K562 (cell line): ENCODE measurements around the gene OTC. TPM values are rescaled to one million over a fixed set of nuclear protein-coding genes. Genes with fewer than 3 reads are reported as not detected.
A peak's percentile ranks its signal among the peaks of the same experiment; 100 is the strongest.

ENCODE experiments used
- ATAC-seq: fragments of 200-7000 bp; cut with Tn5 transposase; 3 replicates; pipeline ENCODE4 v1.9.1; 2020; ENCODE audit warnings: moderate library complexity
- BruUV-seq: library from RNA; stranded (reverse); fragments of 400-500 nt; replicated peaks from 2 replicates; lab custom pipeline; 2021; lab: Mats Ljungman, UMichigan
- CTCF ChIA-PET: fragments of 300-600 bp; formaldehyde crosslinking; extraction: SDS; loops from one replicate; lab custom pipeline; 2021; ENCODE audit warnings: low intra/inter-chr PET ratio; lab: Yijun Ruan, JAX
- POLR2A ChIA-PET: fragments of 300-600, 350-650 bp; sonication (Branson Sonifier 250); formaldehyde crosslinking; extraction: SDS; loops from one replicate; lab custom pipeline; 2021; ENCODE audit warnings: antibody characterized with exemption, inconsistent platforms; lab: Yijun Ruan, JAX
- DNase-seq, 4 experiments: peaks; one replicate each; pipeline versions ENCODE4 v3.0.0 to v3.0.0-alpha.2; 2011 to 2018; ENCODE audit warnings: low spot score in 3 of 4, mixed read lengths in 3 of 4; ENCODE audit errors: extremely low read depth in 1 of 4
- FAIRE-seq: peaks from 2 replicates; lab custom pipeline; 2011; peaks lifted over from hg19 to GRCh38; lab: Jason Lieb, UNC
- H2AFZ ChIP-seq: 2 replicates; pipeline ENCODE4 v1.6.0; 2011; ENCODE audit warnings: low read depth, low read length, control low read depth, inconsistent platforms
- H3K27ac ChIP-seq: fragments of 200-600 bp; 3 replicates; pipeline ENCODE4 v1.8.0; 2011; ENCODE audit warnings: low read depth, mild to moderate bottlenecking, control low read depth, inconsistent platforms, low read length, moderate library complexity, mixed read lengths; ENCODE audit errors: extremely low read depth
- H3K27me3 ChIP-seq, 2 experiments: fragments of 300-600 bp in 1 of 2; 2 replicates in 1 of 2; 3 replicates in 1 of 2; pipeline versions ENCODE4 v1.6.0 to v1.8.0; 2011; ENCODE audit warnings: inconsistent platforms in 2 of 2, low read length in 2 of 2, mild to moderate bottlenecking in 1 of 2, mixed read lengths in 1 of 2, moderate library complexity in 1 of 2; ENCODE audit not compliant: control insufficient read depth in 2 of 2, insufficient read depth in 2 of 2
- H3K36me3 ChIP-seq: fragments of 300-600 bp; 3 replicates; pipeline ENCODE4 v1.8.0; 2011; ENCODE audit warnings: mild to moderate bottlenecking, low read length, inconsistent platforms; ENCODE audit not compliant: control insufficient read depth, insufficient read depth
- H3K4me1 ChIP-seq, 2 experiments: fragments of 200-600 bp in 1 of 2; replicated peaks in 1 of 2; 2 replicates in 1 of 2; 3 replicates in 1 of 2; pipeline versions ENCODE4 v1.5.1 to v1.8.0; 2011; ENCODE audit warnings: inconsistent platforms in 2 of 2, low read length in 2 of 2, mild to moderate bottlenecking in 1 of 2, mixed read lengths in 1 of 2, moderate library complexity in 1 of 2; ENCODE audit not compliant: control insufficient read depth in 2 of 2, insufficient read depth in 2 of 2
- H3K4me2 ChIP-seq: 2 replicates; pipeline ENCODE4 v1.6.1; 2011; ENCODE audit warnings: low read length, control low read depth, inconsistent platforms, mixed read lengths; ENCODE audit not compliant: insufficient read depth
- H3K4me3 ChIP-seq: fragments of 200-600 bp; sonication (generic), shearing (Covaris generic); 2 replicates; pipeline ENCODE4 v1.5.1; 2016; ENCODE audit warnings: control low read depth, inconsistent platforms
- H3K79me2 ChIP-seq: fragments of 200-600 bp; 3 replicates; pipeline ENCODE4 v1.8.0; 2011; ENCODE audit warnings: low read length, inconsistent platforms; ENCODE audit not compliant: control insufficient read depth, insufficient read depth
- H3K9ac ChIP-seq, 2 experiments: 2 replicates each; pipeline versions ENCODE4 v1.6.0 to v1.6.1; 2011; ENCODE audit warnings: low read depth in 2 of 2, low read length in 2 of 2, control low read depth in 1 of 2, inconsistent platforms in 1 of 2, mild to moderate bottlenecking in 1 of 2, mixed read lengths in 1 of 2; ENCODE audit not compliant: insufficient read depth in 1 of 2
- H3K9me1 ChIP-seq: one replicate; pipeline ENCODE4 v1.6.0; 2011; ENCODE audit warnings: inconsistent platforms, mild to moderate bottlenecking, low read length, moderate library complexity; ENCODE audit not compliant: control insufficient read depth, insufficient read depth
- H3K9me3 ChIP-seq: replicated peaks from 2 replicates; pipeline ENCODE4 v1.5.1; 2011; ENCODE audit warnings: low read depth, low read length, inconsistent platforms; ENCODE audit not compliant: control insufficient read depth, insufficient read depth
- H4K20me1 ChIP-seq: replicated peaks from 2 replicates; pipeline ENCODE4 v1.6.1; 2011; ENCODE audit warnings: low read length, inconsistent platforms, mixed read lengths; ENCODE audit not compliant: control insufficient read depth, insufficient read depth
- BMI1 ChIP-seq: fragments of 150-350 bp; IDR thresholded peaks from 2 replicates; pipeline ENCODE4 v1.6.1; 2014; ENCODE audit warnings: low read length
- CBFA2T2 ChIP-seq: fragments of 450-650 bp; conservative IDR thresholded peaks from 2 replicates; pipeline ENCODE4 v1.6.1; 2017; ENCODE audit warnings: mild to moderate bottlenecking
- CSDE1 ChIP-seq, 2 experiments: fragments of 450-650 bp; IDR thresholded peaks; 2 replicates each; pipeline ENCODE4 v1.6.1; 2016; ENCODE audit warnings: mild to moderate bottlenecking in 1 of 2
- HDGF ChIP-seq: fragments of 450-650 bp; IDR thresholded peaks from 2 replicates; pipeline ENCODE4 v1.6.1; 2016
- HNRNPLL ChIP-seq: fragments of 200-400 bp; formaldehyde crosslinking; IDR thresholded peaks from 2 replicates; pipeline ENCODE4 v1.6.1; 2017; ENCODE audit warnings: low read length, low read depth, mild to moderate bottlenecking; ENCODE audit not compliant: poor library complexity, severe bottlenecking
- KDM1A ChIP-seq, 2 experiments: fragments of 450-650 bp; IDR thresholded peaks; 2 replicates each; pipeline ENCODE4 v1.6.1; 2016; ENCODE audit warnings: mild to moderate bottlenecking in 2 of 2
- PHF21A ChIP-seq: fragments of 450-650 bp; IDR thresholded peaks from 2 replicates; pipeline ENCODE4 v1.6.1; 2017; ENCODE audit warnings: low read depth, borderline replicate concordance
- TEAD4 ChIP-seq, 2 experiments: sonication (generic) in 1 of 2; formaldehyde crosslinking in 1 of 2; IDR thresholded peaks; 2 replicates each; pipeline versions ENCODE4 v1.6.1 to v1.8.0; 2012 to 2022; ENCODE audit warnings: borderline replicate concordance in 1 of 2, inconsistent platforms in 1 of 2, low read length in 1 of 2, mild to moderate bottlenecking in 1 of 2, missing genetic modification reagents in 1 of 2
- WGBS: fragments of 100-300 bp; shearing (Covaris generic); methylation state at CpG from one replicate; pipeline ENCODE4 v1.1.6; 2016; ENCODE audit warnings: low coverage, mixed read lengths; ENCODE audit not compliant: insufficient coverage; ENCODE audit errors: missing lambda C conversion rate; 5-methylcytosine and 5-hydroxymethylcytosine counted together
- in situ Hi-C: fragments of 300-500 bp; cut with MboI; formaldehyde crosslinking; loops from 4 replicates; pipeline ENCODE4 v1.15.0; 2018; ENCODE audit warnings: inconsistent platforms, mixed read lengths
- intact Hi-C: fragments of 100-400 bp; cut with micrococcal nuclease; formaldehyde crosslinking; loops from 2 replicates; pipeline ENCODE4 v1.14.2; 2022
- polyA plus RNA-seq, 8 experiments: library from polyadenylated mRNA; depleted of rRNA in 4 of 8; stranded (reverse) in 5 of 8; unstranded in 3 of 8; fragments of >200 nt; fragmentation: Nextera tagmentation in 2 of 8; fragmentation: Illumina TruSeq in 1 of 8; extraction: Ambion mirVana in 2 of 8; extraction: Trizol in 1 of 8; gene quantifications; 2 replicates each; pipeline versions ENCODE4 v1.2.1 to v1.2.3, GENCODE V29; 2011 to 2014; ENCODE audit warnings: inconsistent platforms in 1 of 8, missing spikeins in 1 of 8
- total RNA-seq, 7 experiments: library from RNA; depleted of rRNA in 6 of 7; stranded (reverse); fragments of >200 nt in 6 of 7; fragmentation: Illumina TruSeq in 2 of 7; extraction: Trizol in 2 of 7; gene quantifications; 2 replicates each; pipeline versions ENCODE4 v1.2.1 to v1.2.3, GENCODE V29; 2011 to 2021; ENCODE audit warnings: low replicate concordance in 1 of 7
- TF ChIP-seq, protein P1 (sequence below): fragments of 250-450 bp; sonication (Bioruptor Pico); IDR thresholded peaks from 2 replicates; pipeline ENCODE4 v1.4.0; 2020; ENCODE audit warnings: mild to moderate bottlenecking, moderate library complexity
- TF ChIP-seq, protein P2 (sequence below): sonication (generic); formaldehyde crosslinking; IDR thresholded peaks from 2 replicates; pipeline ENCODE4 v1.8.0; 2022; ENCODE audit warnings: missing genetic modification reagents, mild to moderate bottlenecking, moderate library complexity, borderline replicate concordance
- TF ChIP-seq, protein P3 (sequence below): fragments of 250-450 bp; sonication (Bioruptor Pico); IDR thresholded peaks from 2 replicates; pipeline ENCODE4 v1.4.0; 2020; ENCODE audit warnings: mild to moderate bottlenecking, moderate library complexity

OTC gene
- total and polyA plus RNA-seq, 9 of the 15 experiments (the other 6 are each of a cell fraction or from before 2014, with no cell fraction given): not detected

DNA sequence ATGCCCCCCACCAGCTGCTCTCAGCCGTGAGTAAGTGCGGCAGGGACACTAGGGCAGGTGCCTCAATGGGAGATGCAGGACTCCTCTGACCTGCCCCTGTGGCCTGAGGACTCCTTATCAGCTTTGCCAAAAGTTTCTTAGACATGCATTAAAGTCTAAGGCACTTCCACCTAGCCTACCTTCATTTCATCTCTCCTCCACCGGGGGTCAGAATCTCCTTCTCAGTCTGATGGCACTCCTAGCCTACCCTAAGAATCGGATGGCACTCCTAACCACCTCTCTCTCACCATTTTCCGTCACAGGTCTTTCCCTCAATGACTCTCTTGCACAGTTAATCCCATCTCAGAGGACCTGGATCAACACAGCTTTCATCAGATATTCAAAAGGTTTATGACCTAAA lies 85.9 kb downstream of the OTC start:
- no peaks in the 10 kb centered on the region for H3K27me3 ChIP-seq
- WGBS: 0% methylated on average over 4 of the region's 5 CpGs
- CTCF ChIA-PET: no interaction called here

DNA sequence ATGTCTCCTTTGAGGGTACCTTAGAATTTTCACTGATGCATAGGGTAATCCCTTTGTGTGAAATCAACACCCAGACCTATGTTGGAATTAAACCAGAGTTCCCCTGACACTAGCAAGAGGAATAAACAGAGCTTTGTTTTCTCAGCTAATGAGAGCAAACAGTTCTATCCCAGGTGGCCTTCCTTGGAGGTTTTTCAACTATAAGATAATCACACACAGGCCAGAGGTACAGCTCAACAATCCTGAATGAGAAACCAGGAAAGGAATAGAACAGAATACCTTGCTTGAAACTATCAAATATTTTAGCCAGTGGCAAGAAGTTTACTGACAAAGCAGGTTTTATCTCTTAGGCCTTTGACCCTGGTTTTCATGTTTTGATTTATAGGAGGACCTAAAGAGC lies 100.2 kb downstream of the OTC start:
- Histone ChIP-seq H3K4me1 (no peaks in the 10 kb centered on the region), H3K9me1 (no peaks in the 10 kb centered on the region), H3K27me3 (no peaks in the 10 kb centered on the region), H2AFZ (no peak overlapping the region), H3K79me2 (no peaks in the 10 kb centered on the region), H3K36me3 (no peaks in the 10 kb centered on the region), H4K20me1 (no peaks in the 10 kb centered on the region), H3K4me3 (no peak overlapping the region), H3K27ac (no peak overlapping the region), H3K4me2 (no peak overlapping the region), H3K9me3 (no peaks in the 10 kb centered on the region), H3K9ac (no peak overlapping the region)
- POLR2A ChIA-PET: interaction anchor here (0.7 kb wide), 1 partner anchor 17 kb away, joined by 3 read pairs; no protein-coding TSS in a partner anchor
- no peak for FAIRE-seq
- no peak for DNase-seq
- BruUV-seq: no TSS peak
- intact Hi-C loops (loop anchor here (10.0 kb wide), 1 partner anchor 182 kb away; no protein-coding TSS in a partner anchor), in situ Hi-C loops (no loop called here)
- CTCF ChIA-PET: no interaction called here
- no peak for ATAC-seq
- TF ChIP-seq CBFA2T2: no peak
- no peak for TF ChIP-seq HDGF
- TF ChIP-seq, protein P1, sequence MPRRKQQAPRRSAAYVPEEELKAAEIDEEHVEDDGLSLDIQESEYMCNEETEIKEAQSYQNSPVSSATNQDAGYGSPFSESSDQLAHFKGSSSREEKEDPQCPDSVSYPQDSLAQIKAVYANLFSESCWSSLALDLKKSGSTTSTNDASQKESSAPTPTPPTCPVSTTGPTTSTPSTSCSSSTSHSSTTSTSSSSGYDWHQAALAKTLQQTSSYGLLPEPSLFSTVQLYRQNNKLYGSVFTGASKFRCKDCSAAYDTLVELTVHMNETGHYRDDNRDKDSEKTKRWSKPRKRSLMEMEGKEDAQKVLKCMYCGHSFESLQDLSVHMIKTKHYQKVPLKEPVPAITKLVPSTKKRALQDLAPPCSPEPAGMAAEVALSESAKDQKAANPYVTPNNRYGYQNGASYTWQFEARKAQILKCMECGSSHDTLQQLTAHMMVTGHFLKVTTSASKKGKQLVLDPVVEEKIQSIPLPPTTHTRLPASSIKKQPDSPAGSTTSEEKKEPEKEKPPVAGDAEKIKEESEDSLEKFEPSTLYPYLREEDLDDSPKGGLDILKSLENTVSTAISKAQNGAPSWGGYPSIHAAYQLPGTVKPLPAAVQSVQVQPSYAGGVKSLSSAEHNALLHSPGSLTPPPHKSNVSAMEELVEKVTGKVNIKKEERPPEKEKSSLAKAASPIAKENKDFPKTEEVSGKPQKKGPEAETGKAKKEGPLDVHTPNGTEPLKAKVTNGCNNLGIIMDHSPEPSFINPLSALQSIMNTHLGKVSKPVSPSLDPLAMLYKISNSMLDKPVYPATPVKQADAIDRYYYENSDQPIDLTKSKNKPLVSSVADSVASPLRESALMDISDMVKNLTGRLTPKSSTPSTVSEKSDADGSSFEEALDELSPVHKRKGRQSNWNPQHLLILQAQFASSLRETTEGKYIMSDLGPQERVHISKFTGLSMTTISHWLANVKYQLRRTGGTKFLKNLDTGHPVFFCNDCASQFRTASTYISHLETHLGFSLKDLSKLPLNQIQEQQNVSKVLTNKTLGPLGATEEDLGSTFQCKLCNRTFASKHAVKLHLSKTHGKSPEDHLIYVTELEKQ: no peak
- TF ChIP-seq PHF21A: no peak
- TF ChIP-seq, protein P2, sequence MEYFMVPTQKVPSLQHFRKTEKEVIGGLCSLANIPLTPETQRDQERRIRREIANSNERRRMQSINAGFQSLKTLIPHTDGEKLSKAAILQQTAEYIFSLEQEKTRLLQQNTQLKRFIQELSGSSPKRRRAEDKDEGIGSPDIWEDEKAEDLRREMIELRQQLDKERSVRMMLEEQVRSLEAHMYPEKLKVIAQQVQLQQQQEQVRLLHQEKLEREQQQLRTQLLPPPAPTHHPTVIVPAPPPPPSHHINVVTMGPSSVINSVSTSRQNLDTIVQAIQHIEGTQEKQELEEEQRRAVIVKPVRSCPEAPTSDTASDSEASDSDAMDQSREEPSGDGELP: no peak
- no peak for TF ChIP-seq HNRNPLL
- no peak for TF ChIP-seq CSDE1 (IDR thresholded peaks at IDR 0.05)
- no peak for TF ChIP-seq TEAD4 (IDR thresholded peaks at IDR 0.05; ENCODE audit: low read length)
- TF ChIP-seq TEAD4 (CRISPR knock-in tag; IDR thresholded peaks at IDR 0.05; ENCODE audit: borderline replicate concordance): no peak

More for the DNA sequence above, 85.9 kb downstream of the OTC start:
- in situ Hi-C loops: no loop called here
- Histone ChIP-seq H3K4me3 (no peak overlapping the region), H3K9me1 (no peaks in the 10 kb centered on the region), H3K4me1 (no peaks in the 10 kb centered on the region), H3K4me2 (no peak overlapping the region), H3K9me3 (no peaks in the 10 kb centered on the region), H3K9ac (no peak overlapping the region), H4K20me1 (no peaks in the 10 kb centered on the region), H3K27ac (no peak overlapping the region), H3K36me3 (no peaks in the 10 kb centered on the region), H2AFZ (no peak overlapping the region), H3K79me2 (no peaks in the 10 kb centered on the region)
- BruUV-seq: no TSS peak
- ATAC-seq (no peak), DNase-seq (peak in 1 of 4 experiments; percentile 3), FAIRE-seq (no peak)
- POLR2A ChIA-PET: no interaction called here
- intact Hi-C loops: no loop called here
- no peak for TF ChIP-seq BMI1
- TF ChIP-seq, protein P3, sequence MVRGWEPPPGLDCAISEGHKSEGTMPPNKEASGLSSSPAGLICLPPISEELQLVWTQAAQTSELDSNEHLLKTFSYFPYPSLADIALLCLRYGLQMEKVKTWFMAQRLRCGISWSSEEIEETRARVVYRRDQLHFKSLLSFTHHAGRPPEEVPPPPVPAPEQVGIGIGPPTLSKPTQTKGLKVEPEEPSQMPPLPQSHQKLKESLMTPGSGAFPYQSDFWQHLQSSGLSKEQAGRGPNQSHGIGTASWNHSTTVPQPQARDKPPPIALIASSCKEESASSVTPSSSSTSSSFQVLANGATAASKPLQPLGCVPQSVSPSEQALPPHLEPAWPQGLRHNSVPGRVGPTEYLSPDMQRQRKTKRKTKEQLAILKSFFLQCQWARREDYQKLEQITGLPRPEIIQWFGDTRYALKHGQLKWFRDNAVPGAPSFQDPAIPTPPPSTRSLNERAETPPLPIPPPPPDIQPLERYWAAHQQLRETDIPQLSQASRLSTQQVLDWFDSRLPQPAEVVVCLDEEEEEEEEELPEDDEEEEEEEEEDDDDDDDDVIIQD (CRISPR knock-in tag): no peak
- no peak for TF ChIP-seq KDM1A (IDR thresholded peaks at IDR 0.05)
